ENCODE data around the gene ENTPD1.
"Not testable (repeated sequence)": the region's sequence is repeated elsewhere in the genome, so short reads cannot be mapped to it uniquely, and the experiment has no call there.

Gene ENTPD1

GRCh38 chr10:95889830-95890229 lies 133.9 kb downstream of the ENTPD1 start:
- Histone ChIP-seq H3K27me3 (ENCODE audit: low read depth, low read length) (no peaks in the 10 kb centered on the region), H2AFZ (ENCODE audit: low read depth, low read length) (no peak overlapping the region), H4K20me1 (ENCODE audit: insufficient read depth, low read length) (no peaks in the 10 kb centered on the region), H3K4me2 (ENCODE audit: low read length) (no peak overlapping the region), H3K79me2 (ENCODE audit: low read length) (no peaks in the 10 kb centered on the region), H3K4me3 (ENCODE audit: low read length) (no peak overlapping the region), H3K9ac (ENCODE audit: low read length) (no peak overlapping the region), H3K9me3 (ENCODE audit: insufficient read depth, low read length) (no peaks in the 10 kb centered on the region), H3K27ac (ENCODE audit: low read length) (no peak overlapping the region), H3K4me1 (ENCODE audit: low read length) (no peaks in the 10 kb centered on the region), H3K36me3 (replicated peaks; ENCODE audit: low read depth, low read length) (no peaks in the 10 kb centered on the region)
- TF ChIP-seq CTCF (IDR thresholded peaks at IDR 0.05; ENCODE audit: low read depth, low read length) (no peak), EZH2phosphoT487 (IDR thresholded peaks at IDR 0.05; ENCODE audit: low read depth) (no peak)

- Histone ChIP-seq H3K36me3 (replicated peaks; ENCODE audit: low read depth, low read length) (no peaks in the 10 kb centered on the region), H3K79me2 (ENCODE audit: low read length) (no peaks in the 10 kb centered on the region), H3K9ac (ENCODE audit: low read length) (no peak overlapping the region), H3K27me3 (ENCODE audit: low read depth, low read length) (no peaks in the 10 kb centered on the region), H3K4me2 (ENCODE audit: low read length) (no peak overlapping the region), H3K27ac (ENCODE audit: low read length) (no peak overlapping the region), H3K9me3 (ENCODE audit: insufficient read depth, low read length) (no peaks in the 10 kb centered on the region), H2AFZ (ENCODE audit: low read depth, low read length) (no peak overlapping the region), H4K20me1 (ENCODE audit: insufficient read depth, low read length) (no peaks in the 10 kb centered on the region), H3K4me3 (ENCODE audit: low read length) (no peak overlapping the region), H3K4me1 (ENCODE audit: low read length) (peaks cover 7% of the 10 kb centered on the region)
- TF ChIP-seq CTCF (IDR thresholded peaks at IDR 0.05; ENCODE audit: low read depth, low read length): no peak
- TF ChIP-seq EZH2phosphoT487 (IDR thresholded peaks at IDR 0.05; ENCODE audit: low read depth): no peak
Observed at GRCh38 chr10:95896071-95896850, 140.3 kb downstream of the ENTPD1 start.

- not testable (repeated sequence) for H3K9me3 ChIP-seq (ENCODE audit: insufficient read depth, low read length); H3K79me2 ChIP-seq (ENCODE audit: low read length); H3K36me3 ChIP-seq (replicated peaks; ENCODE audit: low read depth, low read length); H3K4me2 ChIP-seq (ENCODE audit: low read length); H4K20me1 ChIP-seq (ENCODE audit: insufficient read depth, low read length); H3K27me3 ChIP-seq (ENCODE audit: low read depth, low read length); H3K9ac ChIP-seq (ENCODE audit: low read length); H3K27ac ChIP-seq (ENCODE audit: low read length); H3K4me3 ChIP-seq (ENCODE audit: low read length); H2AFZ ChIP-seq (ENCODE audit: low read depth, low read length); H3K4me1 ChIP-seq (ENCODE audit: low read length)
Observed at GRCh38 chr10:95905897-95906580, 150.1 kb downstream of the ENTPD1 start.

- Histone ChIP-seq H3K4me2 (ENCODE audit: low read length) (peak overlapping the region; percentile 55), H4K20me1 (ENCODE audit: insufficient read depth, low read length) (no peaks in the 10 kb centered on the region), H3K4me1 (ENCODE audit: low read length) (peaks cover 3% of the 10 kb centered on the region; the same call in 1 of the 2 replicates), H3K9me3 (ENCODE audit: insufficient read depth, low read length) (no peaks in the 10 kb centered on the region), H3K79me2 (ENCODE audit: low read length) (no peaks in the 10 kb centered on the region; the same call in 1 of the 2 replicates), H3K27me3 (ENCODE audit: low read depth, low read length) (no peaks in the 10 kb centered on the region), H3K9ac (ENCODE audit: low read length) (peak overlapping the region; percentile 96), H3K36me3 (replicated peaks; ENCODE audit: low read depth, low read length) (peaks cover 4% of the 10 kb centered on the region), H3K4me3 (ENCODE audit: low read length) (peak overlapping the region; percentile 99), H2AFZ (ENCODE audit: low read depth, low read length) (peak overlapping the region; percentile 100), H3K27ac (ENCODE audit: low read length) (peak overlapping the region; percentile 64)
- TF ChIP-seq CTCF (IDR thresholded peaks at IDR 0.05; ENCODE audit: low read depth, low read length): peak; percentile 43
- no peak for TF ChIP-seq EZH2phosphoT487 (IDR thresholded peaks at IDR 0.05; ENCODE audit: low read depth)
Observed at GRCh38 chr10:95906677-95907455, 150.9 kb downstream of the ENTPD1 start.
